SK-N-SH (cell line): Measurements from ENCODE around the gene TUBA8. TPM values are rescaled to one million over a fixed set of nuclear protein-coding genes. Genes with fewer than 3 reads are reported as not detected.

Experiments used
- CTCF ChIA-PET: fragments of 300-600, 350-600 bp; formaldehyde crosslinking; extraction: SDS; loops from one replicate; lab custom pipeline; 2021; lab: Yijun Ruan, JAX
- POLR2A ChIA-PET: fragments of 350-600 bp; sonication (Branson Sonifier 250); formaldehyde crosslinking; extraction: SDS; loops from one replicate; lab custom pipeline; 2020; ENCODE audit warnings: antibody characterized with exemption, inconsistent platforms; lab: Yijun Ruan, JAX
- DNase-seq: peaks from one replicate; pipeline ENCODE4 v3.0.0; 2012
- H2AFZ ChIP-seq: fragments of 200-600 bp; sonication (generic); 2 replicates; pipeline ENCODE4 v1.8.1; 2016; ENCODE audit warnings: antibody characterized with exemption, mild to moderate bottlenecking, low read depth
- H3F3A ChIP-seq: fragments of 200-600 bp; sonication (generic); replicated peaks from 2 replicates; pipeline ENCODE3; 2016; ENCODE audit warnings: antibody characterized with exemption, mild to moderate bottlenecking; ENCODE audit not compliant: insufficient read depth
- H3K27ac ChIP-seq, 2 experiments: fragments of 200-500 bp in 1 of 2; fragments of 200-600 bp in 1 of 2; sonication (Bioruptor generic) in 1 of 2; sonication (generic), shearing (Covaris generic) in 1 of 2; 2 replicates each; pipeline versions ENCODE4 v1.5.1 to v1.6.1; 2014 to 2016; ENCODE audit warnings: low read depth in 2 of 2, inconsistent platforms in 1 of 2, low read length in 1 of 2, mild to moderate bottlenecking in 1 of 2, mixed read lengths in 1 of 2
- H3K27me3 ChIP-seq: fragments of 200-600 bp; sonication (generic), shearing (Covaris generic); 2 replicates; pipeline ENCODE4 v1.6.1; 2016; ENCODE audit warnings: mixed run types; ENCODE audit not compliant: insufficient read depth
- H3K36me3 ChIP-seq, 2 experiments: fragments of 200-500 bp in 1 of 2; fragments of 200-600 bp in 1 of 2; sonication (Bioruptor generic) in 1 of 2; sonication (generic) in 1 of 2; replicated peaks in 1 of 2; 2 replicates each; pipeline versions ENCODE3 to v1.5.1; 2014 to 2016; ENCODE audit warnings: low read length in 1 of 2, mild to moderate bottlenecking in 1 of 2; ENCODE audit not compliant: insufficient read depth in 2 of 2, control insufficient read depth in 1 of 2
- H3K4me1 ChIP-seq, 2 experiments: fragments of 200-500 bp in 1 of 2; fragments of 200-600 bp in 1 of 2; sonication (Bioruptor generic) in 1 of 2; sonication (generic), shearing (Covaris generic) in 1 of 2; 2 replicates each; pipeline versions ENCODE4 v1.5.1 to v1.6.1; 2014 to 2016; ENCODE audit warnings: low read depth in 1 of 2, low read length in 1 of 2, mixed run types in 1 of 2; ENCODE audit not compliant: insufficient read depth in 2 of 2, control insufficient read depth in 1 of 2
- H3K4me2 ChIP-seq: fragments of 200-600 bp; sonication (generic), shearing (Covaris generic); 2 replicates; pipeline ENCODE4 v1.6.1; 2017; ENCODE audit warnings: mixed run types
- H3K4me3 ChIP-seq, 2 experiments: fragments of 200-500 bp in 1 of 2; fragments of 200-600 bp in 1 of 2; sonication (Bioruptor generic) in 1 of 2; sonication (generic), shearing (Covaris generic) in 1 of 2; 2 replicates each; pipeline versions ENCODE4 v1.5.1 to v1.8.1; 2014 to 2016; ENCODE audit warnings: low read depth in 2 of 2, inconsistent platforms in 1 of 2, low read length in 1 of 2, mild to moderate bottlenecking in 1 of 2, mixed read lengths in 1 of 2, moderate library complexity in 1 of 2
- H3K79me2 ChIP-seq: fragments of 200-600 bp; sonication (generic); 2 replicates; pipeline ENCODE4 v1.8.1; 2017; ENCODE audit warnings: mild to moderate bottlenecking; ENCODE audit not compliant: insufficient read depth
- H3K9ac ChIP-seq: fragments of 200-600 bp; sonication (generic); 2 replicates; pipeline ENCODE4 v1.6.1; 2017; ENCODE audit warnings: mixed run types
- H3K9me2 ChIP-seq: fragments of 200-600 bp; sonication (generic); 2 replicates; pipeline ENCODE4 v1.6.1; 2017; ENCODE audit warnings: mixed run types
- H3K9me3 ChIP-seq: fragments of 200-600 bp; sonication (generic); 2 replicates; pipeline ENCODE4 v1.6.1; 2017; ENCODE audit warnings: mixed run types, mild to moderate bottlenecking, moderate library complexity
- H4K20me1 ChIP-seq: fragments of 200-600 bp; sonication (generic); 2 replicates; pipeline ENCODE4 v1.6.1; 2017; ENCODE audit warnings: mild to moderate bottlenecking, mixed run types; ENCODE audit not compliant: insufficient read depth
- IRF3 ChIP-seq: fragments of 150-350 bp; IDR thresholded peaks from 2 replicates; pipeline ENCODE4 v1.6.1; 2016; ENCODE audit warnings: mild to moderate bottlenecking, low read depth, low read length
- MAX ChIP-seq: IDR thresholded peaks from 2 replicates; pipeline ENCODE4 v1.4.0; 2012; ENCODE audit warnings: low read depth
- NFIC ChIP-seq: IDR thresholded peaks from 2 replicates; pipeline ENCODE4 v1.4.0; 2012; ENCODE audit warnings: borderline replicate concordance
- SIN3A ChIP-seq: IDR thresholded peaks from 2 replicates; pipeline ENCODE4 v1.6.1; 2012; ENCODE audit warnings: low read depth, mild to moderate bottlenecking, low read length, moderate library complexity, borderline replicate concordance
- TAF1 ChIP-seq: IDR thresholded peaks from 2 replicates; pipeline ENCODE4 v1.6.1; 2012; ENCODE audit warnings: low read depth, mild to moderate bottlenecking, low read length, moderate library complexity, borderline replicate concordance
- TEAD4 ChIP-seq: IDR thresholded peaks from 2 replicates; pipeline ENCODE4 v1.4.0; 2012; ENCODE audit warnings: mild to moderate bottlenecking, borderline replicate concordance; ENCODE audit not compliant: insufficient read depth
- USF2 ChIP-seq: fragments of 150-350 bp; IDR thresholded peaks from 2 replicates; pipeline ENCODE4 v1.6.1; 2017; ENCODE audit warnings: antibody characterized with exemption, low read length, low read depth, borderline replicate concordance
- WGBS: methylation state at CpG from one replicate; pipeline ENCODE4 v1.1.6; 2017; ENCODE audit warnings: low lambda C conversion rate; 5-methylcytosine and 5-hydroxymethylcytosine counted together
- polyA plus RNA-seq, 3 experiments: library from polyadenylated mRNA; depleted of rRNA; stranded (reverse); fragments of >200 nt; gene quantifications; 2 replicates each; pipeline ENCODE4 v1.2.3, GENCODE V29; 2012

The TUBA8 gene
- polyA plus RNA-seq, 1 of the 3 experiments (the other 2 are of a cell fraction), result 1.7 TPM

GRCh38 chr22:18087350-18087855 lies 23.2 kb upstream of the TUBA8 start:
- Histone ChIP-seq H3K27ac (no peak overlapping the region), H4K20me1 (0 out of 2 replicates have a peak, but pooled peaks cover 5% of the 10 kb centered on the region), H3F3A (no peaks in the 10 kb centered on the region), H3K79me2 (peaks cover 10% of the 10 kb centered on the region; the same call in 1 of the 2 replicates), H3K9me3 (no peaks in the 10 kb centered on the region), H3K4me2 (no peak overlapping the region), H3K4me3 (no peak overlapping the region), H3K9ac (no peak overlapping the region), H3K27me3 (no peaks in the 10 kb centered on the region), H3K36me3 (peaks cover 27 to 45% of the 10 kb centered on the region in 2 experiments), H3K9me2 (no peaks in the 10 kb centered on the region), H3K4me1 (no peaks in the 10 kb centered on the region), H2AFZ (no peak overlapping the region)
- 65% methylated on average over 8 of the region's 13 CpGs for WGBS
- TF ChIP-seq TAF1 (no peak), NFIC (no peak), MAX (no peak), USF2 (no peak), TEAD4 (no peak)
- ChIA-PET CTCF (interaction anchor here (1.1 to 1.5 kb wide), 3 partner anchors 11 to 258 kb away, joined by 3 to 4 read pairs (median 3); no protein-coding TSS in a partner anchor), POLR2A (no interaction called here)
- no peak for DNase-seq

GRCh38 chr22:18088825-18089568 lies 21.6 kb upstream of the TUBA8 start:
- Histone ChIP-seq H3K9ac (no peak overlapping the region), H3K27ac (no peak overlapping the region), H3K9me3 (no peaks in the 10 kb centered on the region), H3K4me3 (no peak overlapping the region), H3K36me3 (peaks cover 22 to 31% of the 10 kb centered on the region in 2 experiments), H4K20me1 (no peaks in the 10 kb centered on the region), H3K4me2 (no peak overlapping the region), H3K9me2 (no peaks in the 10 kb centered on the region), H3K4me1 (no peaks in the 10 kb centered on the region), H3K27me3 (no peaks in the 10 kb centered on the region), H3F3A (no peaks in the 10 kb centered on the region), H3K79me2 (peaks cover 6% of the 10 kb centered on the region; the same call in 1 of the 2 replicates), H2AFZ (no peak overlapping the region)
- POLR2A ChIA-PET, result interaction anchor here (0.7 kb wide), 1 partner anchor 9 kb away, joined by 4 read pairs; no protein-coding TSS in a partner anchor
- TF ChIP-seq SIN3A, result no peak
- no peak for TF ChIP-seq IRF3
- no peak for DNase-seq
- WGBS, result 89% methylated on average over 10 of the region's 11 CpGs
- CTCF ChIA-PET, result interaction anchor here (0.6 to 1.5 kb wide), 3 partner anchors 13 to 259 kb away, joined by 3 to 5 read pairs (median 3); no protein-coding TSS in a partner anchor
